Measurements from ENCODE around the gene PDE4A.

DNA sequence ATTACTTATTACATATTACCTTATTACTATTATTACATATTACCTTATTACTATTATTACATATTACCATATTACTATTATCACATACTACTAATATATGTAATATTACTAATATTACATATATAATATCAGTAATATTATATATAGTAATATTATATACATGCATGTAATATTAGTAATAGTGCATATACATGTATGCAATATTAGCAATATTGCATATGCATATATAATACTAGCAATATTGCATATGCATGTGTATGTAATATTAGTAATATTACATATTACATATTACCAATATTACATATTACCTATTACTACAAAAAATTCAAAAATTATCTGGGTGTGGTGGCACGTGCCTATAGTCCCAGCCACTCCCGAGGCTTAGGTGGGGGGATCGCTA is 22.4 kb downstream of the PDE4A start:
- TF ChIP-seq, protein P1, sequence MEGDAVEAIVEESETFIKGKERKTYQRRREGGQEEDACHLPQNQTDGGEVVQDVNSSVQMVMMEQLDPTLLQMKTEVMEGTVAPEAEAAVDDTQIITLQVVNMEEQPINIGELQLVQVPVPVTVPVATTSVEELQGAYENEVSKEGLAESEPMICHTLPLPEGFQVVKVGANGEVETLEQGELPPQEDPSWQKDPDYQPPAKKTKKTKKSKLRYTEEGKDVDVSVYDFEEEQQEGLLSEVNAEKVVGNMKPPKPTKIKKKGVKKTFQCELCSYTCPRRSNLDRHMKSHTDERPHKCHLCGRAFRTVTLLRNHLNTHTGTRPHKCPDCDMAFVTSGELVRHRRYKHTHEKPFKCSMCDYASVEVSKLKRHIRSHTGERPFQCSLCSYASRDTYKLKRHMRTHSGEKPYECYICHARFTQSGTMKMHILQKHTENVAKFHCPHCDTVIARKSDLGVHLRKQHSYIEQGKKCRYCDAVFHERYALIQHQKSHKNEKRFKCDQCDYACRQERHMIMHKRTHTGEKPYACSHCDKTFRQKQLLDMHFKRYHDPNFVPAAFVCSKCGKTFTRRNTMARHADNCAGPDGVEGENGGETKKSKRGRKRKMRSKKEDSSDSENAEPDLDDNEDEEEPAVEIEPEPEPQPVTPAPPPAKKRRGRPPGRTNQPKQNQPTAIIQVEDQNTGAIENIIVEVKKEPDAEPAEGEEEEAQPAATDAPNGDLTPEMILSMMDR (IDR thresholded peaks at IDR 0.05; ENCODE audit: low read length) = no peak
- no peak for TF ChIP-seq EZH2 (IDR thresholded peaks at IDR 0.05; ENCODE audit: borderline replicate concordance, low read length)
